Activated CD4-positive, alpha-beta T cell treated with anti-CD3 and anti-CD28 coated beads, Interleukin-2, amount 10 ng/mL, durations not matched to agents 24 days and 14 days (primary cell): ENCODE results near the gene HEMGN. TPM values are rescaled to one million over a fixed set of nuclear protein-coding genes. Genes with fewer than 3 reads are reported as not detected.

ENCODE experiments used
- DNase-seq: peaks from one replicate; pipeline ENCODE4 v3.0.0; 2022
- H3K27ac Mint-ChIP-seq: one replicate; pipeline ENCODE4 v1.8.0; 2022; ENCODE audit warnings: mild to moderate bottlenecking, mixed read lengths
- H3K27me3 Mint-ChIP-seq: one replicate; pipeline ENCODE4 v1.8.0; 2022; ENCODE audit warnings: mixed read lengths
- H3K36me3 Mint-ChIP-seq: one replicate; pipeline ENCODE4 v1.8.0; 2022; ENCODE audit warnings: low read depth, mild to moderate bottlenecking, mixed read lengths
- H3K4me1 Mint-ChIP-seq: one replicate; pipeline ENCODE4 v1.8.0; 2021; ENCODE audit warnings: mixed read lengths
- H3K4me3 Mint-ChIP-seq: one replicate; pipeline ENCODE4 v1.8.0; 2022; ENCODE audit warnings: mild to moderate bottlenecking, moderate library complexity, mixed read lengths
- H3K9me3 Mint-ChIP-seq: one replicate; pipeline ENCODE4 v1.8.0; 2021; ENCODE audit warnings: mixed read lengths
- intact Hi-C: fragments of 100-400 bp; cut with micrococcal nuclease; formaldehyde crosslinking; loops from one replicate; pipeline ENCODE4 v1.15.1; 2023
- total RNA-seq: library from RNA; stranded (reverse); gene quantifications from 2 replicates; pipeline ENCODE4 v1.2.3, GENCODE V29; 2022

The HEMGN gene
- total RNA-seq, 1 donor from 2014 or later: 0.54 TPM

- peaks cover 32% of the 10 kb centered on the region for H3K4me1 Mint-ChIP-seq
- H3K9me3 Mint-ChIP-seq: no peaks in the 10 kb centered on the region
- H3K4me3 Mint-ChIP-seq: no peak overlapping the region
- no peak overlapping the region for H3K27ac Mint-ChIP-seq
- intact Hi-C loops: no loop called here
- no peak for DNase-seq
- H3K36me3 Mint-ChIP-seq: no peaks in the 10 kb centered on the region
- H3K27me3 Mint-ChIP-seq: no peaks in the 10 kb centered on the region
Observed at GRCh38 chr9:97934321-97935115, 3.5 kb downstream of the HEMGN start.

DNA sequence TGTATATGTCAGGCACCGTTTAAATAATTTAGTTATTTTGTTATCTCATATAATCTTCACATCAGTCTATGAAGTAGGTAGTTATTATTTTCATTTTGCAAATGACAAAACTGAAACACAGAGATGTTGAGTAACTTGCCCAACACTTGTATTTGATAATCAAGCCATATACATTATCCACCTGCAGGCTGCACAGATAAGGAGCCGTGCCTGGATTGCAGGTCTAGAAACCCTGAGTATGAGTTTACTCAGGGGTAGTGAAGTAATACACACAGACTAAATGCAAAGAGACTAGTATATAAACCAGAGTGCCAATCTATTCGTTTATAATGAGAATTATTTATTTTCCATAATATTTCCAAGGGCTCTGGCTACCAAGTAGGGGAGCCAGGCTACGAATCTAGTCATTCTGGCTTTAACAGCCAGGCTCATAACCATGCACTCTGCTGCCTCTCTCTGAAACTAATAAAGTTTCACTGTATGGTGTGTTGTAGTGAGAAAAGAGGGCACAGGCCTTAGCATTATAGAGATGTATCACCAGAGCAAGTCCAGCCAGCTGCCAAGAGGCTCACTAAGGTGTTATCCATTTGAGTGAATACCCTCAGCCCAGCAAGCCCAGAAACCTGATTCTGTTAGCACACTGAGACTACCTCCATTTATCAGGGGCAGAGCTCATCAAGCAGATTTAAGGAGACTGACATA, 4.5 kb downstream of the HEMGN start:
- Mint-ChIP-seq H3K27me3 (no peaks in the 10 kb centered on the region), H3K9me3 (no peaks in the 10 kb centered on the region), H3K4me1 (peaks cover 31% of the 10 kb centered on the region), H3K36me3 (no peaks in the 10 kb centered on the region), H3K4me3 (no peak overlapping the region), H3K27ac (no peak overlapping the region)
- intact Hi-C loops: no loop called here
- DNase-seq: no peak

- no peaks in the 10 kb centered on the region for H3K27me3 Mint-ChIP-seq
- H3K4me3 Mint-ChIP-seq: peak overlapping the region; percentile 75
- intact Hi-C loops: no loop called here
- H3K4me1 Mint-ChIP-seq: peaks cover 20% of the 10 kb centered on the region
- no peaks in the 10 kb centered on the region for H3K36me3 Mint-ChIP-seq
- H3K27ac Mint-ChIP-seq: peak overlapping the region; percentile 85
- peak; percentile 73 for DNase-seq
- H3K9me3 Mint-ChIP-seq: no peaks in the 10 kb centered on the region
Observed at GRCh38 chr9:97930972-97931371, 7.0 kb downstream of the HEMGN start.

DNA sequence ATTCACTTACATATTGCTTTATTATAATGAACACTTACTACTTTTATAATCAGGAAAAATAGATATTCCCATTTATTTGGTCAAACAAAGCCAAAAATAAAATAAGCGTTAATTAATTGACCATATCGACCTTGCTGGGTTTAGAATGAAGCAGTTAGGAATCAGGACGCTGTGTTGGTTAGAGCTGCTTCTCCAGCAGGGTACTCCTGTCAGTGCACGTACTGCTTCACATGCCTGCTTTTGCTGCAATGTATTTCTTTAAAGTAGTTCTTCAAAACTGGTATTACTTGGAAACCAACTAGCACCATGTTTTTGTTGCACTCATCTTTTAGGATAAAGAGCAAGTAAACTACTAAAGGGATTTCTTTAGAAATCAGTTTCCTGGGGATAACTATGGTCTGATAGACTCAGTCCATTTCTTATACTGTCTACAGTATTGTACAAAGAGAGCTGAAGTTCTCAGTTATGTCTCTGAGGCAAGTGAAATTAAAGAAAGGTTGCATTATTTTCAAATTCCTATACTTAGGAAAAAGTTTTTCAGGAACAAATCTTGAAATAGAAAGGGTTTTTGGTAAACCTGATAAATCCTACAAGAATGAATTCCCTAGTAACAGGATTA, 8.9 kb downstream of the HEMGN start:
- peak overlapping the region; percentile 12 for H3K27ac Mint-ChIP-seq
- no peaks in the 10 kb centered on the region for H3K27me3 Mint-ChIP-seq
- no peaks in the 10 kb centered on the region for H3K9me3 Mint-ChIP-seq
- DNase-seq: no peak
- intact Hi-C loops: no loop called here
- no peaks in the 10 kb centered on the region for H3K36me3 Mint-ChIP-seq
- peak overlapping the region; percentile 54 for H3K4me3 Mint-ChIP-seq
- H3K4me1 Mint-ChIP-seq: peaks cover 23% of the 10 kb centered on the region

GRCh38 chr9:97925497-97926334, 12.3 kb downstream of the HEMGN start:
- no peak for DNase-seq
- Mint-ChIP-seq H3K4me3 (no peak overlapping the region), H3K9me3 (no peaks in the 10 kb centered on the region), H3K27ac (no peak overlapping the region), H3K4me1 (peaks cover 35% of the 10 kb centered on the region), H3K36me3 (peaks cover 6% of the 10 kb centered on the region), H3K27me3 (peaks cover 2% of the 10 kb centered on the region)
- intact Hi-C loops: no loop called here

GRCh38 chr9:97924386-97924785, 13.6 kb downstream of the HEMGN start:
- Mint-ChIP-seq H3K27ac (no peak overlapping the region), H3K9me3 (no peaks in the 10 kb centered on the region), H3K36me3 (peaks cover 6% of the 10 kb centered on the region), H3K4me3 (peak overlapping the region; percentile 5), H3K27me3 (peaks cover 2% of the 10 kb centered on the region), H3K4me1 (peaks cover 39% of the 10 kb centered on the region)
- intact Hi-C loops: loop anchor here (5.0 kb wide), 2 partner anchors 178 to 227 kb away; partner anchors contain the start of gene XPA
- no peak for DNase-seq

GRCh38 chr9:97923529-97924108, 14.4 kb downstream of the HEMGN start:
- intact Hi-C loops: loop anchor here (1.0 to 5.0 kb wide), 7 partner anchors 18 to 340 kb away; partner anchors contain the start of genes TRIM14 and XPA
- Mint-ChIP-seq H3K4me1 (peaks cover 44% of the 10 kb centered on the region), H3K27ac (peak overlapping the region; percentile 98), H3K27me3 (peaks cover 2% of the 10 kb centered on the region), H3K4me3 (peak overlapping the region; percentile 93), H3K9me3 (no peaks in the 10 kb centered on the region), H3K36me3 (peaks cover 7% of the 10 kb centered on the region)
- peak; percentile 93 for DNase-seq

DNA sequence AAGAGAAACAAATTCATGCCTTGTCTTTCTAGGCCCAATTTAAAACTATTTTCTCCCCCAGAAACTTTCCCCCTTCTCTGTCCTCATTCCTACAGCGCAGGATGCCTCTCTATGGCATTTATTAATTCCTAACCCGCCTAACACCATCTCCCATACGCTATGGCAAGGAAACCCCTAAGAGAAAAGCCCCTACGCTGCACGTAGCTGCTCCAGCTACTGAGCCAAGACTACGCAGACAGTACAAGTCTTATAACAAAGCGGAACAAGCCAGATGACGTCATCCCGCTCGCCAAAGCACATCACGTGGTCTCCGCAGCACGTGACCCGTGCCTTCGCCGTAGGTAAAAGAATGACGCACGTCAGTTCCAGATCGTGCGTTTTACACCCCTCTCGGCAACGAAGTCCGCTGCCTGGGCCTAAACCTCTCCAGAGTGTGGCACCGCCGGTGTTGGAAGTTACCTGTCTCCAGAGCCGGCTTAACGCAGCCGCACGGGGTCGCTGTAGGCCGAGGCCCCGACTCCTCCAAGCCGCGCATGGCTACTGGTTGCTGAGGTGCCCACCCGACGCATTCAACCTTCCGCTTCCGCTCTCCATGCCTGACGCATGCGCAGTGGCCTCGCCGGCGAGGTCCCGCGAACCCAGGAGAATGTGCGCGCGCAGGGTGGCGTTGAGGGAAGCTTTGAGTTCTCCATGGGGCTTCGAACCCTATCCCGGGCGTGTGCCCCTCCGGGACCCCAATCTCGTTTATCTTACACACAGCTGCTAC, 15.8 kb downstream of the HEMGN start, which contains the start of gene TRMO:
Gene TRMO, minus strand, starts transcription at position 542 of the 766 bp plus-strand sequence. Its CDS starts 7 bp downstream, at position 535.
- H3K9me3 Mint-ChIP-seq: no peaks in the 10 kb centered on the region
- peak; percentile 99 for DNase-seq
- peaks cover 7% of the 10 kb centered on the region for H3K36me3 Mint-ChIP-seq
- H3K4me1 Mint-ChIP-seq: peaks cover 47% of the 10 kb centered on the region
- H3K27me3 Mint-ChIP-seq: peaks cover 2% of the 10 kb centered on the region
- peak within 1 kb of the TSS; percentile 98 for H3K27ac Mint-ChIP-seq
- H3K4me3 Mint-ChIP-seq: peak within 1 kb of the TSS; percentile 93
- intact Hi-C loops: loop anchor here (1.0 to 5.0 kb wide), 9 partner anchors 61 to 333 kb away; partner anchors contain the start of genes ANP32B, NANS, NCBP1 and TBC1D2

- Mint-ChIP-seq H3K4me3 (peak overlapping the region; percentile 93), H3K27ac (peak overlapping the region; percentile 97), H3K9me3 (no peaks in the 10 kb centered on the region), H3K27me3 (peaks cover 2% of the 10 kb centered on the region), H3K4me1 (peaks cover 54% of the 10 kb centered on the region), H3K36me3 (peaks cover 30% of the 10 kb centered on the region)
- no peak for DNase-seq
- intact Hi-C loops: no loop called here
Observed at GRCh38 chr9:97919217-97919813, 18.7 kb downstream of the HEMGN start.

GRCh38 chr9:97918611-97919010, 19.4 kb downstream of the HEMGN start:
- H3K4me1 Mint-ChIP-seq: peaks cover 48% of the 10 kb centered on the region
- intact Hi-C loops: no loop called here
- H3K27me3 Mint-ChIP-seq: peaks cover 2% of the 10 kb centered on the region
- no peaks in the 10 kb centered on the region for H3K9me3 Mint-ChIP-seq
- peak overlapping the region; percentile 93 for H3K4me3 Mint-ChIP-seq
- DNase-seq: no peak
- peaks cover 35% of the 10 kb centered on the region for H3K36me3 Mint-ChIP-seq
- H3K27ac Mint-ChIP-seq: peak overlapping the region; percentile 97

GRCh38 chr9:97911970-97912369, 26.0 kb downstream of the HEMGN start:
- Mint-ChIP-seq H3K9me3 (no peaks in the 10 kb centered on the region), H3K27ac (no peak overlapping the region), H3K4me1 (peaks cover 34% of the 10 kb centered on the region), H3K4me3 (no peak overlapping the region), H3K27me3 (no peaks in the 10 kb centered on the region), H3K36me3 (peaks cover 71% of the 10 kb centered on the region)
- intact Hi-C loops: no loop called here
- DNase-seq: no peak

DNA sequence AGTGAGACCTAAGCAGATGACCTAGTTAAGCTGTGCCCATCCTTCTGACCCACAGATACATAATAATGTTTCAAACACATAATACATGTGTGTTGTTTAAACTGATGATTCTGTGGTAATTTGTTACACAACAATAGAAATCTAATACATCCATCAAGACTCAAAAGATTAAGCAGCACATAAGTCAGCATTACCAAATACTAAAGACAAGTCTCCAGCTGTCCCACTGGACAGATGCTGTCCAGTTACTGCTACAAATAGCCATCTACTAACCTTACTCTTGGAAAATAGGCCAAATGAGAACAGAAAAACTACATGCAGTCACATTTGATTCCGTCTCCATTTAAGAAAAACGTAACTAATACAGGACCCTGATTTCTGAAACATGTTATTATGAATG, 26.4 kb downstream of the HEMGN start:
- no peaks in the 10 kb centered on the region for H3K9me3 Mint-ChIP-seq
- intact Hi-C loops: no loop called here
- DNase-seq: no peak
- H3K4me3 Mint-ChIP-seq: no peak overlapping the region
- H3K4me1 Mint-ChIP-seq: peaks cover 36% of the 10 kb centered on the region
- no peak overlapping the region for H3K27ac Mint-ChIP-seq
- no peaks in the 10 kb centered on the region for H3K27me3 Mint-ChIP-seq
- peaks cover 69% of the 10 kb centered on the region for H3K36me3 Mint-ChIP-seq
